ENCODE results near the gene FMO4. TPM values are rescaled to one million over a fixed set of nuclear protein-coding genes. Genes with fewer than 3 reads are reported as not detected.

FMO4 gene
- total RNA-seq, 3 donors from 2014 or later: 5.4 to 14.6 (median 8.7) TPM

DNA sequence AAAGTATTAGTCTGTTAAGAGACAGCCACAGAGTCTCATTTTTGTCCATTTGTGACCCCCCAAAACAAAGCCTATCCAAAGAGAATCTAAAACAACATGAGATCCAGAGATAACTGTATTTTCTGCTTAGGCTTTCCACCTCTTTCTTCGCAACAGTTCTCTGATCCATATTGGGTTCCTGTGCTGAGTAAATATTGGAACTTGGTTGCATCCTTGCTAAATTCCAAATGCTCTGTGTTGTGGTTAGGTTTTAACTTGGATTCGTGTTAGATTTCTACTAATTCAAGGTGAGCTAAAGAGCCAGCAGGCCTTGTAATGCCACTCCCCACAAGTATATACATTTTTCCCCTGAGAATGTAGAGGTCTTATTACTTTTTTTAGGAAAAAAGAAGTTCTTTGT is 36.4 kb upstream of the FMO4 start:
- TF ChIP-seq, protein P1, sequence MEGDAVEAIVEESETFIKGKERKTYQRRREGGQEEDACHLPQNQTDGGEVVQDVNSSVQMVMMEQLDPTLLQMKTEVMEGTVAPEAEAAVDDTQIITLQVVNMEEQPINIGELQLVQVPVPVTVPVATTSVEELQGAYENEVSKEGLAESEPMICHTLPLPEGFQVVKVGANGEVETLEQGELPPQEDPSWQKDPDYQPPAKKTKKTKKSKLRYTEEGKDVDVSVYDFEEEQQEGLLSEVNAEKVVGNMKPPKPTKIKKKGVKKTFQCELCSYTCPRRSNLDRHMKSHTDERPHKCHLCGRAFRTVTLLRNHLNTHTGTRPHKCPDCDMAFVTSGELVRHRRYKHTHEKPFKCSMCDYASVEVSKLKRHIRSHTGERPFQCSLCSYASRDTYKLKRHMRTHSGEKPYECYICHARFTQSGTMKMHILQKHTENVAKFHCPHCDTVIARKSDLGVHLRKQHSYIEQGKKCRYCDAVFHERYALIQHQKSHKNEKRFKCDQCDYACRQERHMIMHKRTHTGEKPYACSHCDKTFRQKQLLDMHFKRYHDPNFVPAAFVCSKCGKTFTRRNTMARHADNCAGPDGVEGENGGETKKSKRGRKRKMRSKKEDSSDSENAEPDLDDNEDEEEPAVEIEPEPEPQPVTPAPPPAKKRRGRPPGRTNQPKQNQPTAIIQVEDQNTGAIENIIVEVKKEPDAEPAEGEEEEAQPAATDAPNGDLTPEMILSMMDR (IDR thresholded peaks at IDR 0.05): no peak
- Histone ChIP-seq H3K4me1 (ENCODE audit: low read depth) (no peaks in the 10 kb centered on the region), H3K36me3 (ENCODE audit: low read depth) (no peaks in the 10 kb centered on the region), H3K4me3 (no peak overlapping the region), H3K9me3 (no peaks in the 10 kb centered on the region)
- DNase-seq: no peak
- intact Hi-C loops (cut with DNase I, micrococcal nuclease): no loop called here
- no peak for ATAC-seq

DNA sequence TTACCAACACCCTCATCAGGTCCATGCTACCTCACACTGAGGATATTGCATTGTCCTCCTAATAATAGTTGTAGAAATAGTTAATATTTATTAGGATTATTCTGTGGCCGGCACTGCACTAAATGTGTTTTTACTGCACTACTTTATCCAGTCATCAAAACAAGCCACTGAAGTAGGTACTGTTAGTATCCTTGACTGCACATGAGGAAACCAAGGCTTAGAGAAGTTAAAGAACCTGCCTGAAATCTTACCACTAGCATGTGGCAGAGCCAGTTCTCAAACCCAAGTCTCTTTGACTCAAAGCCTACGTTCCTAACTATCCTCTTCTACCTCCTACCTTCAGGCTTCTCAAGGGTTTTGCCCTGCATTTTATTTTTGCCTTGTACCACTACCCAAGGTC is 34.7 kb upstream of the FMO4 start:
- ATAC-seq: no peak
- Histone ChIP-seq H3K4me3 (no peak overlapping the region), H3K4me1 (ENCODE audit: low read depth) (no peaks in the 10 kb centered on the region), H3K9me3 (no peaks in the 10 kb centered on the region), H3K36me3 (ENCODE audit: low read depth) (no peaks in the 10 kb centered on the region)
- no peak for DNase-seq
- intact Hi-C loops (cut with DNase I, micrococcal nuclease): no loop called here
- TF ChIP-seq, protein P1 (IDR thresholded peaks at IDR 0.05): no peak

DNA sequence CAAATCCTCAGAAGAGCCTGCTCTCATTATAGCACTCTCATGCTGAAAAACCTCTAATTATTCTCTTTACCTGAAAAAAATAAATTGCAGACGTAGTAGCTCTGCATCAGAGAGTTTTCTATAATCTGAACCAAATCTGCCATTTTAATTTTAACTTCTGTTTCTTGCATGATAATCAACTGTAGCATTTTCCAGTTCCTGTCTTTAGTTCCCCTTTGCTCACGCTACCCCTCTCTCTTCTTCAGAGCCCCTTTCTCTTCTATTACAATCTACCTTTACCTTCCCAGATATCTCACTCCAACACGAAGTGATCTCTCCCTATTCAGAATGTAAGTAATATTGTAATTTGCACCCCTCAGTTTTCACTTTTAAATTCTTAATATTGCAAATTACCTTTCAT is 34.3 kb upstream of the FMO4 start:
- Histone ChIP-seq H3K36me3 (ENCODE audit: low read depth) (no peaks in the 10 kb centered on the region), H3K4me1 (ENCODE audit: low read depth) (no peaks in the 10 kb centered on the region), H3K9me3 (no peaks in the 10 kb centered on the region), H3K4me3 (no peak overlapping the region)
- no peak for ATAC-seq
- no peak for DNase-seq
- intact Hi-C loops (cut with DNase I, micrococcal nuclease): no loop called here
- TF ChIP-seq, protein P1 (IDR thresholded peaks at IDR 0.05): no peak

DNA sequence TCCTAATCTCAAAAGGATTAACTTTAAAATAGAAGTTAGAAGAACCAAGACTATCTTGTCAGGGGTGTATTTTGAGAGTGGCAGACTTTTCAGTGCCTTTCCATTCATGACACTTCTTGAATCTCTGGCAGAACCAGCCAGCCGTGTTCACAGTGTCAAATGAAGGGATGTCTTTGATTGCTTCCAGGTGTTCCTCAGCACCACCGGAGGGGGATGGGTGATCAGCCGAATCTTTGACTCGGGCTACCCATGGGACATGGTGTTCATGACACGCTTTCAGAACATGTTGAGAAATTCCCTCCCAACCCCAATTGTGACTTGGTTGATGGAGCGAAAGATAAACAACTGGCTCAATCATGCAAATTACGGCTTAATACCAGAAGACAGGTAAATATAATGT is 33.4 kb upstream of the FMO4 start:
- intact Hi-C loops (cut with DNase I, micrococcal nuclease): no loop called here
- Histone ChIP-seq H3K4me3 (no peak overlapping the region), H3K4me1 (ENCODE audit: low read depth) (no peaks in the 10 kb centered on the region), H3K9me3 (no peaks in the 10 kb centered on the region), H3K36me3 (ENCODE audit: low read depth) (no peaks in the 10 kb centered on the region)
- ATAC-seq (no peak), DNase-seq (no peak)
- TF ChIP-seq, protein P1 (IDR thresholded peaks at IDR 0.05): no peak

DNA sequence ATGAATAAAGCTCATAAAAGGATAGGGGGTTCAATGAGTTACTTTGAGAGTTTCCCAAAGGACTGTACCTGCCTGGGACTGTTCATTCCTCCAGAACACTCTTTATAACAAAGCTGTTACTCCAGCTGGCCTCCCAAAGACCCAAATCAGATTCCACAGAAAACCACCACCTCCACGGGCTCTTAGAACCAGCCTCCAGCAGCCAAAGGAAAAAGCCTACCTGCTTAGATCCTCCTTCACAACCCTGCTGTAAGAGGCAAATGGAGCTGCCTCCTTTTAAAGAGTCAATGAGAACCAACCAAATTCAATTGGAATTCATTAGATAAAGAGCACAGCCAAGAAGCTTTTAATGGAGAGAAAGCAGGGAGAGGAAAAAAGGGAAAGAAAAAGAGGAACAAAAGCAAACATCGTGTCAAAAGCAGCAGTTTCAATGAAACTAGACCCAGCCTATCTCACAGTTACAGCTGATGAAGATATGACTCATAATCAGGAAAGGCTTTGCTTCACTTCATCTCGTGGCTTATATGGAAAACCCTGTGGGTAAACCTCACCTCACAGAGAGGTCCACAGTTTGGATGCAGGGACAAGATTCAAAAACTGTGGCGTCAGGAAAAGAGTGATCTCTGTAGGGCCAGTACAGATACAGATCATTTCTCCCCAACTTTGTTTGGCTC is 27.8 kb upstream of the FMO4 start:
- ATAC-seq (no peak), DNase-seq (no peak)
- Histone ChIP-seq H3K9me3 (no peaks in the 10 kb centered on the region), H3K4me1 (ENCODE audit: low read depth) (no peaks in the 10 kb centered on the region), H3K36me3 (ENCODE audit: low read depth) (no peaks in the 10 kb centered on the region), H3K4me3 (no peak overlapping the region)
- TF ChIP-seq, protein P1 (IDR thresholded peaks at IDR 0.05): no peak
- intact Hi-C loops (cut with DNase I, micrococcal nuclease): no loop called here

DNA sequence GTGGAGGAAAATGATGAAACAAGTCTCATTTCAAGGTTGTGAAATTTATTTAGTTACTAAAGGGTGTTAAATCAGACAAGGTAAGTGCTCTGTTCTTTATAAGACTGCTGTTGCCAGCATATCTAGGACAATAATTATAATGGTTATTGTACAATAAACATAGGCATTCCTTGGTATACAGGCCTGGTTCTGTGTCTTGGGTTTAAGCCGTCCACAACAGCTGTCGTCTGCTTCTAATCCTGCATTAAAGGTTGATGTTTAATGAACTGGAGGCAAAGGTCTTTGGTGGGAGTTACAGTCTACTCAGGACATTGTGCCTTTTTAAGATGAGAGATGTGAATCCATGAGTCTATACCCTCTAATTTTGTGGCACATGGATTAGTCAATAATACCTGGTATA is 23.4 kb upstream of the FMO4 start:
- TF ChIP-seq, protein P1 (IDR thresholded peaks at IDR 0.05): no peak
- H3K36me3 ChIP-seq (ENCODE audit: low read depth): no peaks in the 10 kb centered on the region
- no peaks in the 10 kb centered on the region for H3K4me1 ChIP-seq (ENCODE audit: low read depth)
- H3K9me3 ChIP-seq: no peaks in the 10 kb centered on the region
- ATAC-seq: peak; percentile 46
- peak in 1 of 3 donors; percentile 9 for DNase-seq
- intact Hi-C loops (cut with DNase I, micrococcal nuclease): no loop called here
- H3K4me3 ChIP-seq: no peak overlapping the region

All from mucosa of descending colon (tissue), 3 donors.